Adrenal gland (tissue), 12 donors: ENCODE results near the gene CNNM4. TPM values are rescaled to one million over a fixed set of nuclear protein-coding genes. Genes with fewer than 3 reads are reported as not detected.
A peak's percentile ranks its signal among the peaks of the same experiment; 100 is the strongest.

ENCODE experiments used
- DNase-seq, 7 donors: peaks; one replicate each; pipeline ENCODE4 v3.0.0-alpha.2; 2019 to 2020
- H3K27ac ChIP-seq, 5 donors: fragments of 200-600 bp; sonication (generic) in 4 of 5; 1 replicate in 3 of 5; 2 replicates in 2 of 5; pipeline versions ENCODE4 v1.5.1 to v1.8.0; 2016 to 2020; ENCODE audit warnings: mild to moderate bottlenecking in 1 of 5
- H3K27me3 ChIP-seq: fragments of 200-600 bp; 2 replicates; pipeline ENCODE4 v1.8.0; 2021
- H3K36me3 ChIP-seq, 2 donors: fragments of 200-600 bp; replicated peaks in 1 of 2; 1 replicate in 1 of 2; 2 replicates in 1 of 2; pipeline versions ENCODE4 v1.5.1 to v1.8.0; 2018 to 2022
- H3K4me1 ChIP-seq, 2 donors: fragments of 200-600 bp; replicated peaks in 1 of 2; 1 replicate in 1 of 2; 2 replicates in 1 of 2; pipeline versions ENCODE4 v1.5.1 to v1.8.0; 2018 to 2021
- H3K4me3 ChIP-seq, 4 donors: fragments of 200-600 bp; sonication (generic) in 3 of 4; one replicate each; pipeline ENCODE4 v1.5.1; 2016 to 2018
- H3K9me3 ChIP-seq, 3 donors: fragments of 200-600 bp; sonication (generic) in 1 of 3; replicated peaks in 1 of 3; 1 replicate in 2 of 3; 2 replicates in 1 of 3; pipeline versions ENCODE4 v1.5.1 to v1.8.0; 2016 to 2021
- POLR2A ChIP-seq, 2 donors: fragments of 450-650 bp; IDR thresholded peaks; one replicate each; pipeline ENCODE4 v1.6.1; 2017; ENCODE audit warnings: antibody characterized with exemption in 2 of 2, mild to moderate bottlenecking in 2 of 2, moderate library complexity in 1 of 2
- WGBS, 4 donors: extraction: QIAGEN DNeasy Blood & Tissue Kit in 2 of 4; methylation state at CpG; one replicate each; pipeline versions ENCODE4 v1.1.5 to v1.1.7; 2013 to 2017; 5-methylcytosine and 5-hydroxymethylcytosine counted together
- intact Hi-C, 2 donors: fragments of 100-400 bp; cut with DNase I; formaldehyde crosslinking; loops; one replicate each; pipeline versions ENCODE4 v1.14.1 to v1.15.0; 2022 to 2023
- polyA plus RNA-seq, 3 donors: library from polyadenylated mRNA; stranded (reverse); fragments of 200-250 nt in 2 of 3; fragments of 350-450 nt in 1 of 3; fragmentation: Illumina TruSeq in 1 of 3; extraction: RNeasy Lipid Tissue Mini Kit (QIAGEN cat#74804) in 1 of 3; gene quantifications; one replicate each; pipeline ENCODE4 v1.2.3, GENCODE V29; 2013 to 2014
- total RNA-seq, 9 donors: library from RNA; depleted of rRNA in 4 of 9; stranded (reverse); fragments of >200 nt in 4 of 9; fragments of 120-200 nt in 1 of 9; fragmentation: NEBNext Ultra II Directional in 1 of 9; extraction: Animal tissue kit (Norgen Biotek cat#: 25700) in 1 of 9; gene quantifications; one replicate each; pipeline versions ENCODE4 v1.1.0 to v1.2.4, GENCODE V29; 2013 to 2023
- TF ChIP-seq, protein P1 (sequence below), 6 experiments: fragments of 450-650 bp in 4 of 6; fragments of 200-600 bp in 2 of 6; sonication (generic) in 1 of 6; IDR thresholded peaks; 1 replicate in 5 of 6; 2 replicates in 1 of 6; pipeline versions ENCODE4 v1.5.1 to v1.8.0; 2016 to 2021; ENCODE audit warnings: antibody characterized with exemption in 6 of 6, mild to moderate bottlenecking in 2 of 6, moderate library complexity in 1 of 6
- donor health status: healthy with polysubstance abuse.
- donor health status: Bipolar disorder and iron deficiency.
- donor health status: DM: yes; HTN: yes; CAD: no.
- donor health status: DM: no; HTN: no; CAD: no.
- donor health status: DM: no; HTN: no; CAD: no.
- donor health status: DM: yes; HTN: yes; CAD: no.

The CNNM4 gene
- total and polyA plus RNA-seq, 12 donors = 2.2 to 7.7 (median 4.4) TPM

DNA sequence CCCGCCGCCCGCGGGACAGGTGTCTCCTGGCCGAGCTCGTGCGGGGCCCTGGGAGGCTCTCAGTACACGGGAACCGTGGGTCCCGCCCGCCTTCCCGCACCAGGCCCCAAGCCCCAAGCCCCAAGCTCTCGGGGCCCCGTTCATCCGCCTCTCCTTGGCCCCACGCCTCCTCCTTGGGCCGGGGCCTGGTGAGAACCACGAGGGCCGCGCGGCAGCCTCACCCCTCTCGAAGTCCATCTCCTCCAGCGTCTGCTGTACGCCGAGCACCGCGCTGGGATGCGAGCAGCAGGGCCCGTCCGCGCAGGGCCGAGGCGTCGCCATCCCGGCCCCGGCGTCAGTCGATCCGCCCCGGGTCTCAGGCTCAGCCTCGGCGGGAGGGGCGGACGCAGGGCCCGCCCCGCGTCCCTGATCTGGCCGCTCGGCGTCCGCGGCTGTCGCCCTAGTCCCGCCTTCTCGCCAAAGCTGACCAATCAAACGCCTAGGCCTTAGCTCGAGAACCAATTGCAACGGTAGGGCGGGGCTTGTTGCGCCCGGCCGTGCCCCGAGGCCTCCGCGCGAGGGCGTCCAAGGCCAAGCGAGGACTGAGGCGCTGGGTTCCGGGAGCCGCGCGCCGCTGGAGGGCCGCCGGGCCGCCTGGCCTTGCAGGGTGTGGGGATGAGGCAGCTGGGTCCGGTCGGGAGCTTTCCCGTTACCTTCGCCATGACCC is 97.1 kb downstream of the CNNM4 start, which contains the start of gene ANKRD39:
Gene ANKRD39, minus strand, starts transcription at position 350 of the 706 bp plus-strand sequence. Its CDS starts 29 bp downstream, at position 321.
- peaks cover 0 to 43% of the 10 kb centered on the region in 2 donors for H3K36me3 ChIP-seq
- no peaks in the 10 kb centered on the region for H3K9me3 ChIP-seq
- DNase-seq = peak; percentile 98 to 99 (median 99)
- no peaks in the 10 kb centered on the region for H3K27me3 ChIP-seq
- peak within 1 kb of the TSS; percentile 48 to 75 (median 68) for H3K27ac ChIP-seq
- 0% methylated on average over 14 to 81 of the region's 81 CpGs for WGBS, 4 donors
- H3K4me1 ChIP-seq = peaks cover 12 to 33% of the 10 kb centered on the region in 2 donors
- TF ChIP-seq, protein P1, sequence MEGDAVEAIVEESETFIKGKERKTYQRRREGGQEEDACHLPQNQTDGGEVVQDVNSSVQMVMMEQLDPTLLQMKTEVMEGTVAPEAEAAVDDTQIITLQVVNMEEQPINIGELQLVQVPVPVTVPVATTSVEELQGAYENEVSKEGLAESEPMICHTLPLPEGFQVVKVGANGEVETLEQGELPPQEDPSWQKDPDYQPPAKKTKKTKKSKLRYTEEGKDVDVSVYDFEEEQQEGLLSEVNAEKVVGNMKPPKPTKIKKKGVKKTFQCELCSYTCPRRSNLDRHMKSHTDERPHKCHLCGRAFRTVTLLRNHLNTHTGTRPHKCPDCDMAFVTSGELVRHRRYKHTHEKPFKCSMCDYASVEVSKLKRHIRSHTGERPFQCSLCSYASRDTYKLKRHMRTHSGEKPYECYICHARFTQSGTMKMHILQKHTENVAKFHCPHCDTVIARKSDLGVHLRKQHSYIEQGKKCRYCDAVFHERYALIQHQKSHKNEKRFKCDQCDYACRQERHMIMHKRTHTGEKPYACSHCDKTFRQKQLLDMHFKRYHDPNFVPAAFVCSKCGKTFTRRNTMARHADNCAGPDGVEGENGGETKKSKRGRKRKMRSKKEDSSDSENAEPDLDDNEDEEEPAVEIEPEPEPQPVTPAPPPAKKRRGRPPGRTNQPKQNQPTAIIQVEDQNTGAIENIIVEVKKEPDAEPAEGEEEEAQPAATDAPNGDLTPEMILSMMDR (IDR thresholded peaks at IDR 0.05) = peak; percentile 16 to 90 (median 66)
- peak; percentile 77 to 84 for TF ChIP-seq POLR2A (IDR thresholded peaks at IDR 0.05)
- intact Hi-C loops = no loop called here
- peak within 1 kb of the TSS; percentile 28 to 81 (median 68) for H3K4me3 ChIP-seq

DNA sequence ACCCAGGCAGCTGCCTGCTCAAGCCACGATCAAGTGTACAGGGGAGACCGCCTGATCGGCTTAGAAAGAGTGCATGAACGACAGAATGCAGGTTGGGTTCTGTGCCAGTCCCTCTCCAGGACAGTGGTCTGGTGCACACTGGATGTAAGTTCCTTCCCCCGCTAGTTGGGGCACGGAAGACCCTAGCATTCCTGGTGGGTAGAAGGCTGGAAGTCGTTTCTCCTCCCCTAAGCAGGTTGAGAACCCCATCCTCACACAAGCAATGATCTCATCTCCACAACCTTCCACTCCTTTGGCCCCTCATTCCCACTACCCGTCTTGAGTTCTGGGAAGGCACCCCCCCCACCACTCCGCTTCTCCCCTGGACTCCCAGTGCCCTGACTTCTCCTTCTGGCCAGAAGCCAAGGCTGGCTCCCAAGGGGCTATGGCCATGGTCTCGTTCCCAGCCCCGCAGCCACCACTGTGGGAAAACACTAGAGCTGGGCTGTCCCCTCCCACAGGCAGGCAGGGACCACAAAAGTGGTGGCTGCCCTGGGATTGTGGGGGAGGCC is 98.5 kb downstream of the CNNM4 start:
- Histone ChIP-seq H3K36me3 (peaks cover 0 to 43% of the 10 kb centered on the region in 2 donors), H3K4me3 (no peak overlapping the region), H3K27me3 (no peaks in the 10 kb centered on the region), H3K27ac (peak overlapping the region in 4 of 5 donors; percentile 53 to 75 (median 64)), H3K9me3 (no peaks in the 10 kb centered on the region), H3K4me1 (peaks cover 12 to 33% of the 10 kb centered on the region in 2 donors)
- DNase-seq = peak in 4 of 7 donors; percentile 41 to 76 (median 57)
- TF ChIP-seq, protein P1 (IDR thresholded peaks at IDR 0.05) = no peak
- no peak for TF ChIP-seq POLR2A (IDR thresholded peaks at IDR 0.05)
- intact Hi-C loops = no loop called here
- 58 to 76% (median 62%) methylated on average over 8 to 11 of the region's 11 CpGs for WGBS, 4 donors

DNA sequence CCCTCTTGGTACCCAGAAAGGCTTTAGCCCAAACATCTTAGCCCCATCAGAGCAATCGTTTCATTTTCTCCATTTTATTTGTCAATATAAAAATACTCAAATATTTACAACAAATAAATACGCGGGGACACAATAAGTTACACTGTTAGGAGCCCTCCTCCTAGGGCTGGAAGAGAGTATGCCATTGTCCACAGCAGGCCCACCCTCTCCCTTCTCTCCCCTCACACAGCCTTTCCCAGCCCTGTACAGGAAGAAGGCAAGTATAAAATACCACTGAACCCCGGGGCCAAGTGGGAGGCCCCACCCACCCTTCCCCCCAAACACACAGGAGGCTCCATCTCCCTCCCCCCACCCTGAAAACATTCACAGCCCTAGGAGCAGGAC is 99.0 kb downstream of the CNNM4 start:
- no peak for DNase-seq
- Histone ChIP-seq H3K9me3 (no peaks in the 10 kb centered on the region), H3K4me1 (peaks cover 12 to 32% of the 10 kb centered on the region in 2 donors), H3K4me3 (no peak overlapping the region), H3K36me3 (peaks cover 0 to 47% of the 10 kb centered on the region in 2 donors), H3K27ac (peak overlapping the region in 3 of 5 donors; percentile 56 to 75 (median 73)), H3K27me3 (no peaks in the 10 kb centered on the region)
- intact Hi-C loops = loop anchor here (5.0 to 10.0 kb wide), 4 partner anchors 45 to 255 kb away; partner anchors contain the start of genes ANKRD36 (in 1 of the 2) and CNNM3 (in 1 of the 2)
- WGBS, 4 donors = 56 to 63% (median 59%) methylated on average over 4 of the region's 4 CpGs
- TF ChIP-seq, protein P1 (IDR thresholded peaks at IDR 0.05) = no peak
- no peak for TF ChIP-seq POLR2A (IDR thresholded peaks at IDR 0.05)
